ENCODE results near the gene SLC25A21. TPM values are rescaled to one million over a fixed set of nuclear protein-coding genes. Genes with fewer than 3 reads are reported as not detected.
A peak's percentile ranks its signal among the peaks of the same experiment; 100 is the strongest.

Gene SLC25A21
- total RNA-seq, 4 donors from 2014 or later, result 0.67 to 2.1 (median 0.91) TPM

GRCh38 chr14:36655963-36656686, 516.3 kb downstream of the SLC25A21 start:
- Histone ChIP-seq H3K4me3 (peak overlapping the region; percentile 70 to 75 (median 71)), H3K4me1 (peaks cover 3 to 62% (median 4%) of the 10 kb centered on the region in 3 donors), H3K36me3 (peaks cover 0 to 8% (median 0%) of the 10 kb centered on the region in 3 donors)

GRCh38 chr14:36655571-36655962, 516.8 kb downstream of the SLC25A21 start:
- H3K27ac ChIP-seq, result peak overlapping the region in 3 of 4 donors; percentile 94 to 96 (median 94)
- no peaks in the 10 kb centered on the region for H3K9me3 ChIP-seq
- DNase-seq, result no peak
- H3K27me3 ChIP-seq, result peaks cover 0 to 100% (median 27%) of the 10 kb centered on the region in 4 donors
- H3K4me3 ChIP-seq, result peak overlapping the region in 3 of 4 donors; percentile 70 to 75 (median 71)
- peaks cover 0 to 8% (median 0%) of the 10 kb centered on the region in 3 donors for H3K36me3 ChIP-seq
- 24 to 29% methylated on average over 11 of the region's 11 CpGs for WGBS, 2 donors
- H3K4me1 ChIP-seq, result peaks cover 3 to 57% (median 4%) of the 10 kb centered on the region in 3 donors
- intact Hi-C loops (cut with DNase I), result loop anchor here (10.0 kb wide), 1 partner anchor 499 kb away; no protein-coding TSS in a partner anchor
- TF ChIP-seq POLR2A (IDR thresholded peaks at IDR 0.05) (no peak), CTCF (IDR thresholded peaks at IDR 0.05) (no peak)

More at GRCh38 chr14:36655963-36656686, 516.3 kb downstream of the SLC25A21 start:
- no peaks in the 10 kb centered on the region for H3K9me3 ChIP-seq
- DNase-seq, result no peak
- peaks cover 0 to 100% (median 29%) of the 10 kb centered on the region in 4 donors for H3K27me3 ChIP-seq
- TF ChIP-seq POLR2A (IDR thresholded peaks at IDR 0.05), result peak in 1 of 4 donors; percentile 29
- TF ChIP-seq CTCF (IDR thresholded peaks at IDR 0.05), result peak; percentile 27 to 87 (median 67)
- intact Hi-C loops (cut with DNase I), result loop anchor here (10.0 kb wide), 1 partner anchor 499 kb away; no protein-coding TSS in a partner anchor
- WGBS, 2 donors, result 3 to 5% methylated on average over 6 to 9 of the region's 48 CpGs
- H3K27ac ChIP-seq, result peak overlapping the region; percentile 82 to 96 (median 94)

- peaks cover 0 to 100% (median 27%) of the 10 kb centered on the region in 4 donors for H3K27me3 ChIP-seq
- peak overlapping the region in 3 of 4 donors; percentile 70 to 75 (median 71) for H3K4me3 ChIP-seq
- intact Hi-C loops (cut with DNase I), result loop anchor here (10.0 kb wide), 1 partner anchor 500 kb away; no protein-coding TSS in a partner anchor
Observed at GRCh38 chr14:36654794-36655381, 517.5 kb downstream of the SLC25A21 start.

GRCh38 chr14:36653962-36654793, 518.2 kb downstream of the SLC25A21 start:
- TF ChIP-seq CTCF (IDR thresholded peaks at IDR 0.05), result no peak
- TF ChIP-seq POLR2A (IDR thresholded peaks at IDR 0.05), result no peak
- DNase-seq, result no peak
- intact Hi-C loops (cut with DNase I), result loop anchor here (10.0 kb wide), 1 partner anchor 501 kb away; no protein-coding TSS in a partner anchor
- H3K4me1 ChIP-seq, result peaks cover 3 to 57% (median 4%) of the 10 kb centered on the region in 3 donors
- H3K4me3 ChIP-seq, result no peak overlapping the region
- H3K9me3 ChIP-seq, result no peaks in the 10 kb centered on the region
- WGBS, 2 donors, result 63 to 69% methylated on average over 14 to 19 of the region's 31 CpGs
- peak overlapping the region in 1 of 4 donors; percentile 96 for H3K27ac ChIP-seq
- H3K27me3 ChIP-seq, result peaks cover 0 to 100% (median 23%) of the 10 kb centered on the region in 4 donors
- peaks cover 0 to 8% (median 0%) of the 10 kb centered on the region in 3 donors for H3K36me3 ChIP-seq

More at GRCh38 chr14:36654794-36655381, 517.5 kb downstream of the SLC25A21 start:
- Histone ChIP-seq H3K36me3 (peaks cover 0 to 8% (median 0%) of the 10 kb centered on the region in 3 donors), H3K4me1 (peaks cover 3 to 53% (median 4%) of the 10 kb centered on the region in 3 donors), H3K27ac (peak overlapping the region in 2 of 4 donors; percentile 94 to 96), H3K9me3 (no peaks in the 10 kb centered on the region)
- no peak for TF ChIP-seq CTCF (IDR thresholded peaks at IDR 0.05)
- TF ChIP-seq POLR2A (IDR thresholded peaks at IDR 0.05), result no peak
- 33 to 40% methylated on average over 21 to 27 of the region's 34 CpGs for WGBS, 2 donors
- no peak for DNase-seq

All from esophagus squamous epithelium (tissue), 5 donors.